ENCODE results near the gene ITGB6. TPM values are rescaled to one million over a fixed set of nuclear protein-coding genes. Genes with fewer than 3 reads are reported as not detected.

The ITGB6 gene
- total RNA-seq, 2 experiments from 2014 or later, result not detected

GRCh38 chr2:160223560-160223959 lies 23.5 kb upstream of the ITGB6 start:
- ChIA-PET POLR2A (no interaction called here), CTCF (interaction anchor here (1.3 kb wide), 1 partner anchor 39 kb away, joined by 4 read pairs; no protein-coding TSS in a partner anchor)

GRCh38 chr2:160222546-160223283 lies 22.6 kb upstream of the ITGB6 start:
- POLR2A ChIA-PET, result no interaction called here
- CTCF ChIA-PET, result no interaction called here

GRCh38 chr2:160221391-160222276 lies 21.6 kb upstream of the ITGB6 start:
- POLR2A ChIA-PET, result no interaction called here
- CTCF ChIA-PET, result interaction anchor here (0.6 kb wide), 1 partner anchor 102 kb away, joined by 3 read pairs; no protein-coding TSS in a partner anchor

- POLR2A ChIA-PET, result no interaction called here
Measured at GRCh38 chr2:160220545-160221009, 20.5 kb upstream of the ITGB6 start.

GRCh38 chr2:160220026-160220425 lies 20.0 kb upstream of the ITGB6 start:
- POLR2A ChIA-PET, result no interaction called here

More at GRCh38 chr2:160220545-160221009, 20.5 kb upstream of the ITGB6 start:
- CTCF ChIA-PET, result interaction anchor here (0.6 to 1.4 kb wide), 2 partner anchors 11 to 103 kb away, joined by 3 read pairs; no protein-coding TSS in a partner anchor

GRCh38 chr2:160214461-160215445 lies 14.7 kb upstream of the ITGB6 start:
- CTCF ChIA-PET, result no interaction called here
- POLR2A ChIA-PET, result no interaction called here

More at GRCh38 chr2:160220026-160220425, 20.0 kb upstream of the ITGB6 start:
- CTCF ChIA-PET, result interaction anchor here (1.0 to 1.4 kb wide), 2 partner anchors 10 to 774 kb away, joined by 3 read pairs; no protein-coding TSS in a partner anchor

- CTCF ChIA-PET, result no interaction called here
- POLR2A ChIA-PET, result no interaction called here
Measured at GRCh38 chr2:160213511-160213910, 13.4 kb upstream of the ITGB6 start.

- ChIA-PET CTCF (interaction anchor here (0.9 to 1.3 kb wide), 3 partner anchors 10 to 100 kb away, joined by 3 to 4 read pairs (median 4); no protein-coding TSS in a partner anchor), POLR2A (no interaction called here)
Measured at GRCh38 chr2:160210599-160211138, 10.6 kb upstream of the ITGB6 start.

- ChIA-PET POLR2A (no interaction called here), CTCF (interaction anchor here (0.9 to 1.3 kb wide), 3 partner anchors 11 to 99 kb away, joined by 3 to 4 read pairs (median 4); no protein-coding TSS in a partner anchor)
Measured at GRCh38 chr2:160209516-160209856, 9.4 kb upstream of the ITGB6 start.

GRCh38 chr2:160208655-160209515 lies 8.8 kb upstream of the ITGB6 start:
- ChIA-PET POLR2A (no interaction called here), CTCF (interaction anchor here (1.3 kb wide), 1 partner anchor 12 kb away, joined by 3 read pairs; no protein-coding TSS in a partner anchor)

GRCh38 chr2:160207804-160208654 lies 8.0 kb upstream of the ITGB6 start:
- CTCF ChIA-PET, result interaction anchor here (0.7 kb wide), 1 partner anchor 158 kb away, joined by 3 read pairs; no protein-coding TSS in a partner anchor
- POLR2A ChIA-PET, result no interaction called here

GRCh38 chr2:160207271-160207670 lies 7.2 kb upstream of the ITGB6 start:
- ChIA-PET POLR2A (no interaction called here), CTCF (interaction anchor here (0.7 kb wide), 1 partner anchor 157 kb away, joined by 3 read pairs; no protein-coding TSS in a partner anchor)

- CTCF ChIA-PET, result no interaction called here
- POLR2A ChIA-PET, result no interaction called here
Measured at GRCh38 chr2:160206436-160206835, 6.4 kb upstream of the ITGB6 start.

GRCh38 chr2:160205505-160205904 lies 5.4 kb upstream of the ITGB6 start:
- POLR2A ChIA-PET, result no interaction called here
- CTCF ChIA-PET, result no interaction called here

GRCh38 chr2:160203422-160203821 lies 3.4 kb upstream of the ITGB6 start:
- CTCF ChIA-PET, result no interaction called here

GRCh38 chr2:160203007-160203406 lies 2.9 kb upstream of the ITGB6 start:
- ChIA-PET CTCF (no interaction called here), POLR2A (no interaction called here)

More at GRCh38 chr2:160203422-160203821, 3.4 kb upstream of the ITGB6 start:
- POLR2A ChIA-PET, result no interaction called here

Data from activated CD8-positive, alpha-beta memory T cell treated with anti-CD3 and anti-CD28 coated beads for 36 hours (primary cell).